H1 (cell line): Measurements from ENCODE around the gene HS6ST2. TPM values are rescaled to one million over a fixed set of nuclear protein-coding genes. Genes with fewer than 3 reads are reported as not detected.

Experiments
- CREB1 ChIP-seq: IDR thresholded peaks from 2 replicates; pipeline ENCODE4 v1.6.1; 2012; ENCODE audit warnings: inconsistent platforms
- EZH2 ChIP-seq: fragments of 200-600 bp; sonication (generic); IDR thresholded peaks from 2 replicates; pipeline ENCODE4 v1.7.1; 2012; ENCODE audit warnings: low read depth, mild to moderate bottlenecking, moderate library complexity, low read length, inconsistent platforms; ENCODE audit not compliant: severe bottlenecking
- HDAC2 ChIP-seq, 2 experiments: fragments of 300-600 bp in 1 of 2; sonication (generic) in 1 of 2; IDR thresholded peaks; 2 replicates each; pipeline ENCODE4 v1.6.1; 2011 to 2012; ENCODE audit warnings: low read depth in 2 of 2, low read length in 2 of 2, mild to moderate bottlenecking in 2 of 2, moderate library complexity in 2 of 2, borderline replicate concordance in 1 of 2, inconsistent platforms in 1 of 2
- HDAC6 ChIP-seq: IDR thresholded peaks from one replicate; pipeline ENCODE4 v1.7.1; 2012; ENCODE audit warnings: low read depth, mild to moderate bottlenecking, inconsistent platforms, low read length, moderate library complexity
- RAD21 ChIP-seq, 2 experiments: IDR thresholded peaks in 1 of 2; conservative IDR thresholded peaks in 1 of 2; 2 replicates each; pipeline ENCODE4 v1.6.1; 2011; ENCODE audit warnings: low read depth in 2 of 2, low read length in 2 of 2, improper control_type of control experiment in 1 of 2, inconsistent platforms in 1 of 2, mild to moderate bottlenecking in 1 of 2, moderate library complexity in 1 of 2
- RBBP5 ChIP-seq: IDR thresholded peaks from 2 replicates; pipeline ENCODE4 v1.7.1; 2012; ENCODE audit warnings: low read depth, mild to moderate bottlenecking, inconsistent platforms, low read length, moderate library complexity, borderline replicate concordance
- SP2 ChIP-seq: IDR thresholded peaks from 2 replicates; pipeline ENCODE4 v1.6.1; 2012; ENCODE audit warnings: mild to moderate bottlenecking, low read length, inconsistent platforms
- polyA plus RNA-seq, 7 experiments: library from polyadenylated mRNA; depleted of rRNA in 3 of 7; stranded (reverse) in 5 of 7; unstranded in 2 of 7; fragments of >200 nt in 5 of 7; fragments of 200-250 nt in 2 of 7; gene quantifications; 1 replicate in 5 of 7; 2 replicates in 1 of 7; 4 replicates in 1 of 7; pipeline versions ENCODE4 v1.2.1 to v1.2.3, GENCODE V29; 2011 to 2013; ENCODE audit warnings: missing spikeins in 2 of 7, mixed read lengths in 2 of 7
- total RNA-seq: library from RNA; stranded (reverse); fragmentation: NEBNext Ultra II Directional; extraction: Animal tissue kit (Norgen Biotek cat#: 25700); gene quantifications from 2 replicates; pipeline ENCODE4 v1.2.1, GENCODE V29; 2021
- TF ChIP-seq, protein P1 (sequence below): IDR thresholded peaks from 2 replicates; pipeline ENCODE4 v1.6.1; 2012; ENCODE audit warnings: inconsistent platforms
- TF ChIP-seq, protein P2 (sequence below): IDR thresholded peaks from 2 replicates; pipeline ENCODE4 v1.6.1; 2011; ENCODE audit warnings: low read depth, mild to moderate bottlenecking, low read length; ENCODE audit not compliant: insufficient read depth

HS6ST2 gene
- total and polyA plus RNA-seq, 2 of the 8 experiments (the other 6 are each of a cell fraction or from before 2014, with no cell fraction given), result 3.9 TPM

DNA sequence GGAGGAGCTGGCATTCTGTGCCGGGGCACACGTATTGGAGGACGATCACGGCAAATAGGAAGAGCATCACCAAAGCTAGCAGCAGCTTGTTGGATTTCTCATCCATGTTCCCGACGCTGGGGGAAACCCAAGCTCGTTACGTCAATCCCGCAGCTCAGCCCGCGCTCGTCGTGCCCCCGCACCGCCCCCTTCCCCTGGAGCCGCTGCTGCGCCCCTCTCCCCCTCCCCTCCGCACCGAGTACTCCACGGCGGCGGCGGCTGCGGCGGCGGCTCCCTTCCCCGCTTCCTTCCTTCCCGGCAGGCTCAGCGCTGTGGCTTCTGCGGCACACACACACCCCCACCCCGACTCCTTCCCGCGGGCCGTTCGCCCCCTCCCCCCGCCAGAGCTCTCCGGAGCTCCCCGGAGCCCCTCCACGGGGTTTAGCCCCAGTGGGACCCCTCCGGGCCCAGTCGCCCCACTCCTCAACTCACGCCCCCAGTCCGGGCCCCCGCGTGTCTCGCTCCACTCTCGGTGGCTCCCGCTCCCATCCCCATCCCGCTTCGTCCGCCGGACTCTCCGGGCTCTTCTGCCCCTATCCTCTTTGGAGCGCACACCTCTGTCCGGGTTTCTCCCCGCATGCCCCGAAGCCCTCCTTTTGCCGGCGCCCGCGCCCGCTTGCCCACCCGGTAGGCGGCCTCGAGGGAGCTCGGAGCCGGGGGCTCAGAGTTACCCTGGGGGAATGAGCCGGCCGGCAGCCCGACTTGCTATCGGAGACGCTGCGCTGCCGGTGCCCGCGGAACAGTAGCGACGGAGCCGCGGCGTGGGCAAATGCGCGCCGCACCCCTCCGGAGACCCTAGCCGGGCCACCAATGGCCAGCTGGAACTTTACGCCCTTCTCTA is 978 bp downstream of the HS6ST2 start (continued):
- TF ChIP-seq, protein P1, sequence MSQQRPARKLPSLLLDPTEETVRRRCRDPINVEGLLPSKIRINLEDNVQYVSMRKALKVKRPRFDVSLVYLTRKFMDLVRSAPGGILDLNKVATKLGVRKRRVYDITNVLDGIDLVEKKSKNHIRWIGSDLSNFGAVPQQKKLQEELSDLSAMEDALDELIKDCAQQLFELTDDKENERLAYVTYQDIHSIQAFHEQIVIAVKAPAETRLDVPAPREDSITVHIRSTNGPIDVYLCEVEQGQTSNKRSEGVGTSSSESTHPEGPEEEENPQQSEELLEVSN, result no peak
- TF ChIP-seq HDAC2 (IDR thresholded peaks at IDR 0.05; ENCODE audit: borderline replicate concordance in 1 of 2, low read depth in 2 of 2, low read length in 2 of 2) (no peak), HDAC6 (no peak), RBBP5 (peak; percentile 46; the same call in 1 of the 2 replicates), CREB1 (peak; percentile 24; the same call in 1 of the 2 replicates), RAD21 (IDR thresholded peaks at IDR 0.05 in 1 of 2, conservative IDR thresholded peaks at IDR 0.05 in 1 of 2; ENCODE audit: low read depth in 2 of 2, low read length in 2 of 2) (no peak), EZH2 (no peak), SP2 (no peak)
- TF ChIP-seq, protein P2, sequence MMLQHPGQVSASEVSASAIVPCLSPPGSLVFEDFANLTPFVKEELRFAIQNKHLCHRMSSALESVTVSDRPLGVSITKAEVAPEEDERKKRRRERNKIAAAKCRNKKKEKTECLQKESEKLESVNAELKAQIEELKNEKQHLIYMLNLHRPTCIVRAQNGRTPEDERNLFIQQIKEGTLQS, result no peak
